Mesothelial cell of epicardium (in vitro differentiated cells): ENCODE measurements around the gene CPVL. TPM values are rescaled to one million over a fixed set of nuclear protein-coding genes. Genes with fewer than 3 reads are reported as not detected.
A peak's percentile ranks its signal among the peaks of the same experiment; 100 is the strongest.

ENCODE experiments used
- DNase-seq, 2 experiments: peaks; one replicate each; pipeline ENCODE4 v3.0.0; 2021; ENCODE audit warnings: low spot score in 2 of 2; ENCODE audit not compliant: unreplicated experiment in 2 of 2
- H3K27ac Mint-ChIP-seq: 2 replicates; pipeline ENCODE4 v1.8.0; 2021; ENCODE audit warnings: mixed read lengths
- H3K27me3 Mint-ChIP-seq: 2 replicates; pipeline ENCODE4 v1.8.0; 2021; ENCODE audit warnings: low read depth, mixed read lengths
- H3K36me3 Mint-ChIP-seq: 2 replicates; pipeline ENCODE4 v1.8.0; 2021; ENCODE audit warnings: mixed read lengths
- H3K4me1 Mint-ChIP-seq: 2 replicates; pipeline ENCODE4 v1.8.0; 2021; ENCODE audit warnings: mixed read lengths
- H3K4me3 Mint-ChIP-seq: 2 replicates; pipeline ENCODE4 v1.8.0; 2021; ENCODE audit warnings: mild to moderate bottlenecking, moderate library complexity, mixed read lengths
- H3K9me3 Mint-ChIP-seq: 2 replicates; pipeline ENCODE4 v1.8.0; 2021; ENCODE audit warnings: mixed read lengths
- CTCF ChIP-seq: fragments of 200-600 bp; sonication (generic); IDR thresholded peaks from one replicate; pipeline ENCODE4 v1.5.0; 2021; ENCODE audit warnings: antibody characterized with exemption; ENCODE audit not compliant: unreplicated experiment
- total RNA-seq: library from RNA; stranded (reverse); gene quantifications from 3 replicates; pipeline ENCODE4 v1.2.1, GENCODE V29; 2021

The CPVL gene
- total RNA-seq, 1 donor from 2014 or later, result 11.4 TPM

DNA sequence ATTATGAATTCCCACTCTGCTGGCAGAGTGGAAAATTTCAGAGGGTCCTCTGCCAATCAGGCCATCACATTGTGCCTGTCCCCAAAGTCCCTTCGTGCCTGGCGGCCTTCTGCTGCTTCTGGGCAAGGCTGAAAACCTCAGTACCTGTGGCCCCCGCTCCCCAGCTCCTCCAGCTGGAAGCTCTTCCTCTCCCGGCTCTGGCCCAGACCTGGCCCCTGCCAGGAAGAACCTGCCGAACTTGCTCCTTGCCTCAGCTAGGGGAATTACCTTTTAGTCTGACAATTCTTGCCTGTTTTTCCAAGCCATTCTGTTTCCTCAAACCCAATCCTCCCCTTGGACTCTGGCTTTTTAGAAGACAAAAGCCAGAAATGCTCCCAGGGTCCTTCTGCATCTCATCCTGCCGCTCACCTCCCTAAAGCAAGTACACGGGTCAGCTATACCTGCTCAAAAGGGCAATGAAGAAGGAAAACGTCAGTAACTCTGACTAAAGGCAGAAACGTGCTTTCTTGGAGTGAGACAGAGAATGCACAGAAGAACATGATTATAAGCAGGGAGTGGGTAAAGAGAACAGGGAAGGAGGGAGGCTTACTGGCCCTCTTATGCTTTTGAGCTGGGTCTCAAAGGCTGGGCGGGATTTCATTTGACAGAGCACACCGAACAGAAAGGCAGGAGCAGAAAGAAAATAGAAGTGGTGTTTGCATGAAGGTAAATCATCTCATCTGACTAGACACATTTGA is 160.1 kb downstream of the CPVL start:
- DNase-seq, result no peak
- Mint-ChIP-seq H3K36me3 (no peaks in the 10 kb centered on the region), H3K27ac (peak overlapping the region; percentile 79), H3K4me3 (peak overlapping the region; percentile 0), H3K27me3 (no peaks in the 10 kb centered on the region), H3K9me3 (no peaks in the 10 kb centered on the region), H3K4me1 (peaks cover 49% of the 10 kb centered on the region)
- no peak for TF ChIP-seq CTCF

GRCh38 chr7:28984631-28985030 is 161.7 kb downstream of the CPVL start:
- no peak for DNase-seq
- Mint-ChIP-seq H3K27me3 (no peaks in the 10 kb centered on the region), H3K9me3 (no peaks in the 10 kb centered on the region), H3K27ac (no peak overlapping the region), H3K4me3 (no peak overlapping the region), H3K36me3 (no peaks in the 10 kb centered on the region), H3K4me1 (peaks cover 53% of the 10 kb centered on the region)
- no peak for TF ChIP-seq CTCF

DNA sequence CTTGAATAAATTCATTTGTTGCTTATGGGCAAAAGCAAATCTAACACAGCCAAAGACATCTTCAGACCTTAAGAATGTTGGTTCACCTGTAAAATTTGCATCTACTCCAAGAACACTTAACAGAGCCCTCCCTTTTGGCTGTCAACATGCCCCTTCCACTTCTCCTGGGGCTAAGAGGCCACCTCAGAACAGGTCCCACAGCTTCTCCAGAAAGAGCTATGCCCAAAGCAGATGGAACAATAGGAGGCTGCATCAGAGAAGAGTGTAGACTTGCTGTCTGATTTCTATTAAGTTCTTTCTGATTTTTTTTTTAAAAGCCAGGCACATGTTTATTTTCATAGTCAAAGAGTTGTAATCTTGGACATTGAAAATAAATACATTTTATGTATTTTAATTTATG is 162.1 kb downstream of the CPVL start:
- H3K27me3 Mint-ChIP-seq, result no peaks in the 10 kb centered on the region
- DNase-seq, result no peak
- TF ChIP-seq CTCF, result no peak
- no peak overlapping the region for H3K27ac Mint-ChIP-seq
- peaks cover 56% of the 10 kb centered on the region for H3K4me1 Mint-ChIP-seq
- H3K9me3 Mint-ChIP-seq, result no peaks in the 10 kb centered on the region
- no peaks in the 10 kb centered on the region for H3K36me3 Mint-ChIP-seq
- no peak overlapping the region for H3K4me3 Mint-ChIP-seq

- no peak for TF ChIP-seq CTCF
These were observed 162.7 kb downstream of the CPVL start for GRCh38 chr7:28983396-28984190.

DNA sequence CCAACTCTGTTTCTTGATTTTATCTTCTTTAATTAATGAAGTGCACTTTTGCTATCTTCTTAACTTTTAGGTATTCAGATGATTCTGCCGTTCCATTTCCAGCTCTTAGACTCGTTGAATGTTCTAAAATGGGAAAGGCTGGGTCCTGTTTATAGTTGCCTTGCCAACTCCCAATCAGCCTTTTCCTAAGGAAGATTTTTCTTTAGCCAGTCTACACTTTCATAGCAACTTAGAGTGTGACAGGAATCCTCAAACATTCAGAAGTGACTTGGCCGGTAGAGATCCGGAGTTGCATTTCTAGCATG is 165.2 kb downstream of the CPVL start:
- Mint-ChIP-seq H3K4me1 (peaks cover 40% of the 10 kb centered on the region), H3K9me3 (no peaks in the 10 kb centered on the region), H3K36me3 (no peaks in the 10 kb centered on the region), H3K4me3 (no peak overlapping the region), H3K27ac (peak overlapping the region; percentile 5), H3K27me3 (no peaks in the 10 kb centered on the region)
- no peak for TF ChIP-seq CTCF
- no peak for DNase-seq

More at GRCh38 chr7:28983396-28984190, 162.7 kb downstream of the CPVL start:
- H3K36me3 Mint-ChIP-seq, result no peaks in the 10 kb centered on the region
- H3K4me1 Mint-ChIP-seq, result peaks cover 56% of the 10 kb centered on the region
- no peak for DNase-seq
- no peak overlapping the region for H3K27ac Mint-ChIP-seq
- H3K4me3 Mint-ChIP-seq, result no peak overlapping the region
- H3K27me3 Mint-ChIP-seq, result no peaks in the 10 kb centered on the region
- H3K9me3 Mint-ChIP-seq, result no peaks in the 10 kb centered on the region
